NCI-H345 treated with DMSO at 0.1 percent for 48 hours (cell line): Measurements from ENCODE around the gene TCF4.

ENCODE experiments used
- DNase-seq: peaks from one replicate; lab custom pipeline; 2025; ENCODE audit not compliant: unreplicated experiment; lab: John Stamatoyannopoulos, UW

The TCF4 gene

GRCh38 chr18:55585920-55586561 lies 2.0 kb downstream of the TCF4 start:
- no peak for DNase-seq

- DNase-seq: no peak
Measured at GRCh38 chr18:55585065-55585919, 2.7 kb downstream of the TCF4 start.

- DNase-seq: no peak
Measured at GRCh38 chr18:55584201-55584600, 3.8 kb downstream of the TCF4 start.

GRCh38 chr18:55582325-55582724 lies 5.7 kb downstream of the TCF4 start:
- no peak for DNase-seq

GRCh38 chr18:55579501-55580270 lies 8.3 kb downstream of the TCF4 start:
- DNase-seq: no peak

- DNase-seq: no peak
Measured at GRCh38 chr18:55577812-55578539, 10.0 kb downstream of the TCF4 start.

GRCh38 chr18:55576001-55576400 lies 12.0 kb downstream of the TCF4 start:
- DNase-seq: no peak

GRCh38 chr18:55575066-55575465 lies 12.9 kb downstream of the TCF4 start:
- DNase-seq: no peak

- no peak for DNase-seq
Measured at GRCh38 chr18:55573386-55573785, 14.6 kb downstream of the TCF4 start.

GRCh38 chr18:55570966-55571365 lies 17.0 kb downstream of the TCF4 start:
- DNase-seq: no peak

GRCh38 chr18:55566456-55566935 lies 21.5 kb downstream of the TCF4 start:
- no peak for DNase-seq

- no peak for DNase-seq
Measured at GRCh38 chr18:55559739-55560138, 28.3 kb downstream of the TCF4 start.

- DNase-seq: no peak
Measured at GRCh38 chr18:55557211-55557610, 30.8 kb downstream of the TCF4 start.

GRCh38 chr18:55555395-55556027 lies 32.5 kb downstream of the TCF4 start:
- no peak for DNase-seq

GRCh38 chr18:55552526-55553189 lies 35.3 kb downstream of the TCF4 start:
- DNase-seq: peak; percentile 92

GRCh38 chr18:55551227-55551626 lies 36.8 kb downstream of the TCF4 start:
- no peak for DNase-seq

- no peak for DNase-seq
Measured at GRCh38 chr18:55550471-55550870, 37.5 kb downstream of the TCF4 start.

- no peak for DNase-seq
Measured at GRCh38 chr18:55549474-55550104, 38.4 kb downstream of the TCF4 start.

- no peak for DNase-seq
Measured at GRCh38 chr18:55547705-55548056, 40.3 kb downstream of the TCF4 start.
